ENCODE data around the gene GFRA1. TPM values are rescaled to one million over a fixed set of nuclear protein-coding genes. Genes with fewer than 3 reads are reported as not detected.

GFRA1 gene
- polyA plus RNA-seq, 1 experiment, result 6.8 TPM

GRCh38 chr10:116108095-116108494 lies 164.9 kb downstream of the GFRA1 start:
- no peak for TF ChIP-seq CTCF (IDR thresholded peaks at IDR 0.05; ENCODE audit: low read depth, low read length)
- Histone ChIP-seq H3K27ac (ENCODE audit: low read depth, low read length) (no peak overlapping the region), H3K9me3 (ENCODE audit: control insufficient read depth, insufficient read depth, low read length) (peaks cover 10% of the 10 kb centered on the region; the same call in 1 of the 2 replicates), H3K4me3 (ENCODE audit: low read depth, low read length) (no peak overlapping the region), H3K27me3 (ENCODE audit: control insufficient read depth, insufficient read depth, low read length) (no peaks in the 10 kb centered on the region)
- DNase-seq (ENCODE audit: low read depth, low spot score), result no peak
- POLR2A ChIA-PET, result no interaction called here
- CTCF ChIA-PET, result interaction anchor here (0.8 kb wide), 1 partner anchor 9 kb away, joined by 8 read pairs; no protein-coding TSS in a partner anchor

- no peak for DNase-seq (ENCODE audit: low read depth, low spot score)
- no peak overlapping the region for H3K27ac ChIP-seq (ENCODE audit: low read depth, low read length)
- CTCF ChIA-PET, result no interaction called here
- POLR2A ChIA-PET, result no interaction called here
- TF ChIP-seq CTCF (IDR thresholded peaks at IDR 0.05; ENCODE audit: low read depth, low read length), result no peak
- H3K4me3 ChIP-seq (ENCODE audit: low read depth, low read length), result no peak overlapping the region
- peaks cover 4% of the 10 kb centered on the region; the same call in 1 of the 2 replicates for H3K9me3 ChIP-seq (ENCODE audit: control insufficient read depth, insufficient read depth, low read length)
- no peaks in the 10 kb centered on the region for H3K27me3 ChIP-seq (ENCODE audit: control insufficient read depth, insufficient read depth, low read length)
Observed at GRCh38 chr10:116106611-116107010, 166.4 kb downstream of the GFRA1 start.

GRCh38 chr10:116105264-116105663 lies 167.7 kb downstream of the GFRA1 start:
- H3K9me3 ChIP-seq (ENCODE audit: control insufficient read depth, insufficient read depth, low read length), result no peaks in the 10 kb centered on the region; the same call in 1 of the 2 replicates
- H3K27ac ChIP-seq (ENCODE audit: low read depth, low read length), result no peak overlapping the region
- no peak overlapping the region for H3K4me3 ChIP-seq (ENCODE audit: low read depth, low read length)
- TF ChIP-seq CTCF (IDR thresholded peaks at IDR 0.05; ENCODE audit: low read depth, low read length), result no peak
- H3K27me3 ChIP-seq (ENCODE audit: control insufficient read depth, insufficient read depth, low read length), result no peaks in the 10 kb centered on the region
- CTCF ChIA-PET, result no interaction called here
- POLR2A ChIA-PET, result no interaction called here
- DNase-seq (ENCODE audit: low read depth, low spot score), result no peak

- POLR2A ChIA-PET, result no interaction called here
- Histone ChIP-seq H3K27me3 (ENCODE audit: control insufficient read depth, insufficient read depth, low read length) (no peaks in the 10 kb centered on the region), H3K27ac (ENCODE audit: low read depth, low read length) (no peak overlapping the region), H3K9me3 (ENCODE audit: control insufficient read depth, insufficient read depth, low read length) (no peaks in the 10 kb centered on the region; the same call in 1 of the 2 replicates), H3K4me3 (ENCODE audit: low read depth, low read length) (no peak overlapping the region)
- no peak for DNase-seq (ENCODE audit: low read depth, low spot score)
- CTCF ChIA-PET, result no interaction called here
- TF ChIP-seq CTCF (IDR thresholded peaks at IDR 0.05; ENCODE audit: low read depth, low read length), result no peak
Observed at GRCh38 chr10:116104210-116104932, 168.6 kb downstream of the GFRA1 start.

- TF ChIP-seq CTCF (IDR thresholded peaks at IDR 0.05; ENCODE audit: low read depth, low read length), result no peak
Observed at GRCh38 chr10:116103668-116104067, 169.3 kb downstream of the GFRA1 start.

More at GRCh38 chr10:116103668-116104067, 169.3 kb downstream of the GFRA1 start:
- Histone ChIP-seq H3K4me3 (ENCODE audit: low read depth, low read length) (no peak overlapping the region), H3K27ac (ENCODE audit: low read depth, low read length) (no peak overlapping the region), H3K9me3 (ENCODE audit: control insufficient read depth, insufficient read depth, low read length) (no peaks in the 10 kb centered on the region), H3K27me3 (ENCODE audit: control insufficient read depth, insufficient read depth, low read length) (no peaks in the 10 kb centered on the region)
- CTCF ChIA-PET, result no interaction called here
- DNase-seq (ENCODE audit: low read depth, low spot score), result no peak
- POLR2A ChIA-PET, result no interaction called here
